Activated T-cell treated with anti-CD3 and anti-CD28 coated beads, Interleukin-2, amount 50 U/mL, for 48 hours (primary cell): ENCODE measurements around the gene COL18A1.
"Not testable (repeated sequence)": the region's sequence is repeated elsewhere in the genome, so short reads cannot be mapped to it uniquely, and the experiment has no call there.

ENCODE experiments used
- DNase-seq, 2 experiments: peaks; one replicate each; pipeline ENCODE4 v3.0.0-alpha.2; 2020

COL18A1 gene

GRCh38 chr21:45442686-45443594 is 38.0 kb downstream of the COL18A1 start:
- not testable (repeated sequence) for DNase-seq

- DNase-seq, result no peak
Observed at GRCh38 chr21:45443595-45444181, 38.7 kb downstream of the COL18A1 start.

DNA sequence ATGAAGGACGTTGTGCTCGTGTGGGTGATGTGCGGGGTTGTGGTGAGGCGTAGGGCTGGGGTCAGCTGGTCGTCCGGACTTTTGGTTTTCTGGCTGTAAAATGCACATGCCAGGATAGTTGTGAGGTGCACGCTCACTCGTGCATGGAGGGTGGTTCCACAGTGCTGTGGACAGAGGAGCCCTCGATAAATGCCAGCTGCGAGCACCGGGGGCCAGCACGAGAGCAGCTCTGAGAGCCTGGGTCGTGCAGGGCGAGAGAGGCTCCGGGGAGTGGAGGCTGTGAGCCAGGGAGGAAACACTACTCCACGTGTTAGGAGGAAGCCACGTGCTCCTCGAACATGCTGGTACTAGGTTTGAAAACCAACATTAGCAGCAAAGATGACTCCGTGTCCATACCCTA is 39.4 kb downstream of the COL18A1 start:
- no peak for DNase-seq

GRCh38 chr21:45445369-45445768 is 40.4 kb downstream of the COL18A1 start:
- no peak for DNase-seq

DNA sequence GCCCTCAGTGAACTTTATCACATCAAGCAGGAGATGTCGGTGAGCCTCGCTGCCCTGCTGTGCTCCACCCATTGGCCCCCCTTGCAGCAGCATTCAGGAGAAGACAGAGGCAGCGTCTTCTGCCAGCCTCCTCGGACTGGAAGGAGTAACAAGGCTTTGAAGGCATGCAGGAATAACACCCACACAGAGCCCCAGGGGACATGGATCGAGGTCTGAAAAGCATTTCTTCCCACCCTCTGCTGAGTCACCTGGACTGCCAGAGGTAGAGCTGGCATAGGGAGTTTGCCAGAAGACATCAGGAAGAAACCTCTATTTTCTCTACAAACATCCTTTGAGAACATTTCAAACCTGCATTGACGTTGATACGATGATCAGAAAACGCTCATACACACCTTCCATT is 42.9 kb downstream of the COL18A1 start:
- DNase-seq, result no peak

DNA sequence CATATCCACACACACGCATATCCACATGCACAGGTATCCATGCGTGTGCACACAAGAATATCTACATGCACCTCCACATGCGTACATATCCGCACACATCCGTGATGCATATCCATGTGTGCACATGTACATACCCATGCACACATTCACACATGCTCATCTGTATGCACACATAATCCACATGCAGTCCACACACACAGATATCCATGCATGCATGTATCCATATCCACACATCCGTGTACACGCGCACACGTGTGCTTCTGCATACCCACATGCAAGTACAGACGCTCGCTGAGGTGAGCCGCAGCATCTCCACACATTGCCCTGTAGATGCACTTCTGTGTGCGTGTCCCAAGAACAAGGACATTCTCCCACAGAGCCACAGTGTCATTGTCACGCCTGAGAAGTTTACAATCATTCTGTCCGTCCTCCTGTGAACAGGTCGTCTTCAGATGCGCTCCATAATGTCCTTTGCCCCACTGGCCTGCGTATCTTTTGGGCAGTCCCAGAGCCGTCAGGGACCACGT is 43.4 kb downstream of the COL18A1 start:
- no peak for DNase-seq

DNA sequence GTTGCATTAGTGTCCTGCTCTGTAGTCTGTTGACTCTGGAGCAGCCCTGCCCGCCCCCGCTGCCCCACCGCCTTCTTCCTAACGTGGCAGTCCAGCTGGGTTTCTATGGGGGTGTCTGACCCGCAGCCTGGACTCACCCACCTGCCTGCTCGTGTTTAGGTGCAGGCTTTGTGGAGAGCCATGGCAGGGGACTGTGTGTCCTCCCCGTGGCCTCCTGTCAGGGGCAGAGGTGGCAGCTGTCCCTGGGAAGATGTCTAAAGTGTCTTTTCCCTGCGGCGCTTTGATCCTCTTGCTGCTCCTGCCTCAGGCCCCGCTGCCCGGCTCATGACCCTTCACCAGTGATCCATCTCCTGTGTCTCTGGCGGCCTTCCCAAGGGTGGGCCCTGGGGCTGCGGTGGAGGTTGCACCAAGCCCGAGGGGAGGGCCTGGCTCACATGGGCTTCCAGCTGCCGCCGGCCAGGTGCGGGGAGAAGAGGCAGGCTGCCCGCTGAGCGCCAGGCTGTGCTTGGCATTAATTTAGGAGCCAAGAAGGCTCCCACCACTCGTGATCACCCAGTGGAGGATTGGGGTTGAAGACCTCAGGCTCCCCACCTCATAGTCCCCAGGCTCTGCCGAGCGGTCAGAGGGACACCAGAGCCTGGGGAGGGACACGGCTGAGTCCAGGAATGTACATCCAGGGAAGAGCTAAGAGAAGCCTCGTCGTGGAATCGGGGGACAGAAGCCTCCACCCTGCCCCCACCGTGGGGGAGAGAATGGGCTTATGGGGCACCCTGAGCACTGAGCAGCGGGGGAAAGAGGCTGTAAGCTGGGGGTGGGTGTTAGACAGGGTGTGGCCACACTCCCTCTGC is 44.1 kb downstream of the COL18A1 start:
- no peak for DNase-seq

- no peak for DNase-seq
Observed at GRCh38 chr21:45449658-45450422, 44.9 kb downstream of the COL18A1 start.

- DNase-seq, result no peak
Observed at GRCh38 chr21:45450423-45451090, 45.6 kb downstream of the COL18A1 start.

DNA sequence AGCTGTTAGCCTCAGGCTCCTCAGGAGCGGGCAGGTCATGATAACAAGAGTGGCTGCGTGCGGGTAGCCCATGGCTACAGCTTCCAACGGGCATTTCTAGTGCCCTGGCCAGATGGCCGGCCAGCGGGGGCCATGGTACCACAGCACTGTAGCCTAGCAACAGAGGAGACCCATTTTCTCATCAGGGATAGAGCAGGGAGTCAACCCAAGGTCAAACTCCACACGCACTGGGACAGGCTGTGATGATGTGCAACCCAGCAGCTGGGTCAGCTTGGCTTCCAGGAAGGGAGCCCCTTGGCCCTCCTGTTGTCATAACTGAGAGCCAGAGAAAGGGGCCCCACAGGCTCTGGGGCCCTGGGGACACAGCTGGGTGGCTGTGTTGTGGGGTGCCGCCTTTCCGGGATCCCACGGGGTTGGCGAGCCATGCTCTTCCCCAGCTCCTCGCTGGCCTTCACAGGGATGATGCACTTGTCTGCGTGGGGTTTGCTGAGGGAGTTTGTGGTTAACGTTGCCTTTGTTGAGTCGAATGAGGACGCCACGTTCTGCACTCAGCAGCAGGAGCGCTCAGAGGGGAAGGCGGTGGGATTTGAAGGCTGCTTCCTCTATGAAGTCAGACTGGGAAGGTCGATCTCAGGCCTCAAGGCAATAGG is 46.3 kb downstream of the COL18A1 start:
- no peak for DNase-seq

- DNase-seq, result no peak
Observed at GRCh38 chr21:45451771-45452182, 46.8 kb downstream of the COL18A1 start.

GRCh38 chr21:45452696-45453307 is 47.8 kb downstream of the COL18A1 start:
- DNase-seq, result no peak

DNA sequence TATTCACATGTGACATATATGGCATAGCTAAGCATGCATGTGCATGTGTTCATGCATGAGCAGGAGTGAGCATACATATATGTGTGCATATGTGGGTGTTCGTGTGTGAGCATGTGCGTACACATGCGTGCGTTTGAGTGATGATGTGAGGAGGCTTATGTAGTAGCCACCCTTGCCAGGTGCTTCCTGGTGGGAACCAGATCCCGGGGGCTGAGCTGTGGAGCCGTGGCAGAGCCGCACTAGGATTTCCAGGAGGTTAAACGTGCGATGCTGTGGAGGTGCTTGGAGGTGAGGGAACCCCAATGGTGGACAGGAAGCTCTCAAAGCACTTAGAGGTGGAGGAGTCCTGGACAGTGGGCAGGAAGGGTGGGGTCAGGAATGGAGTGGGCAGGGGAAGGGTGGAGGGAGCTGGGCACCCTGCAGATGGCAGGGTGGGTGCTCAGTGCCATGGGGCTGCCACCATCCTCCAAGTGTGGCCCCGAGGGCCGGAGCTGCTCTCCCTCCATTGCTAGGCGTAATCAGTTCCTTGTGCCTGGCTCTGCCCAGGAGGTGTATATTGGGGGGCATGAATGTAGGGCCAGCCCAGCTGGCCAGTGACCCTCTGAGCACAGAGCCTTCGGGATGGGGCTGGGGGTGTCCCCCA is 48.5 kb downstream of the COL18A1 start:
- DNase-seq, result no peak

DNA sequence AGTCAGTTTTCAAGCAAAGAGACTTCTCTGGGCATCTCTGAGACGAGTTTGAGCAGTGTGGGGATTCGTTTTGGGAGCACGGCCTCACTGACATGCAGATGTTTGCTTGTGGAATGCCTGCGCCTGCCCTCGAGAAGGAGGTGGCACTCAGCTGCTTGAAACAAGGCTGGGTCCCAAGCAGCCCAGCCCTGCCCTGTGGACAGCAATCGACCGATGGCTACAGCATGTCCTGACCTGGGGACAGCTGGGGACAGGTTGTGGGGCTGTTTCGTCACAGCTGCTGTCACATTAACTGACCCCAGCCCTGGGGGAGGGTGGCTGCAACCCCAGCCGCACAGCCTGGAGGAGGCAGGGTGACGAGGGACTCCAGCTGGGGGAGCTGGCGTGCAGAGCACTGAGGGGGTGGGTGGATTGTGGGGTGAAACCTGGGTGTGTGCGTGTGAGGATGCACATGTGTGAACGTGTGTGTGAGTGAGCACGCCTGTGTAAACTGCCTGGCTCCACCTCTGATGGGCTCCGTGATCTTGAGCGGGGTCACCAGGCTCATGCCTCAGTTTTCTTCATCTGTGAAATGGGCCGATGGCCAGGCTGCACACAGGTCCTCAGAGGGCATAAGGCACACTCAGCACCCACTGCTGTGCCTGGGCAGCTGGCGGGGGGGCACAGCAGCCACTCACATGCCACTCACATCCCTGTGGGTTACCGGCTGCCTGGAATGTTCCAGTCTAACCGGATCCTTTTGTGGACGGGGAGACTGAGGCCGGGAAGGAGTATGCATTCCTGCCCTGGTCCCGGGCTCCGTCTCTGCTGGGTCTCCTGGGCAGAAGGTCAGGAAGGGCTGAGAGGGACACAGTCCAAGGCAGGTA is 49.3 kb downstream of the COL18A1 start:
- DNase-seq, result no peak

GRCh38 chr21:45454926-45455673 is 50.1 kb downstream of the COL18A1 start:
- DNase-seq, result no peak

- no peak for DNase-seq
Observed at GRCh38 chr21:45455674-45456583, 51.0 kb downstream of the COL18A1 start.

DNA sequence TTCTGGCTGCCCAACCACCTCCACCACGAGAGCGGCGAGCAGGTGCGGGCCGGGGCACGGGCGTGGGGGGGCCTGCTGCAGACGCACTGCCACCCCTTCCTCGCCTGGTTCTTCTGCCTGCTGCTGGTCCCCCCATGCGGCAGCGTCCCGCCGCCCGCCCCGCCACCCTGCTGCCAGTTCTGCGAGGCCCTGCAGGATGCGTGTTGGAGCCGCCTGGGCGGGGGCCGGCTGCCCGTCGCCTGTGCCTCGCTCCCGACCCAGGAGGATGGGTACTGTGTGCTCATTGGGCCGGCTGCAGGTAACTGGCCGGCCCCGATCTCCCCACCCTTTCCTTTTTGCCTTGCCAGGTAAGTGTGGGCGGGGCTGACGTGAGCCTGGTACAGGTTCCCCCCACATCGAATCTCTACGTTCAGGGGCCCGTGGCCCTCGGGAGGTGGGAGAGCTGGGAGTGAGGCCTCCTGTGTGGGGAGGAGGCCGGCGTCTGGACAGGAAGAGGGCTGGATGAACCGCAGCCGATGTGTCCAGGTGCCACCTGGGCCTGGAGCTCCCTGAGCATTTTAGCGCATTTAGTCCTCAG is 51.7 kb downstream of the COL18A1 start:
- no peak for DNase-seq
